OCI-LY7 (cell line): Measurements from ENCODE around the gene UTP20. TPM values are rescaled to one million over a fixed set of nuclear protein-coding genes. Genes with fewer than 3 reads are reported as not detected.

Source experiments
- BruUV-seq: library from RNA; stranded (reverse); fragments of 400-500 nt; replicated peaks from 2 replicates; lab custom pipeline; 2021; lab: Mats Ljungman, UMichigan
- CTCF ChIA-PET: fragments of 300-600 bp; sonication (Branson Sonifier 250); formaldehyde crosslinking; loops from one replicate; lab custom pipeline; 2022; ENCODE audit warnings: antibody characterized with exemption; ENCODE audit not compliant: unreplicated experiment; lab: Charles Lee
- POLR2A ChIA-PET: fragments of 300-600 bp; sonication (Branson Sonifier 250); formaldehyde crosslinking; loops from one replicate; lab custom pipeline; 2022; ENCODE audit warnings: antibody characterized with exemption; lab: Charles Lee
- DNase-seq: peaks from one replicate; pipeline ENCODE4 v3.0.0-alpha.2; 2015; ENCODE audit warnings: low spot score
- H2AFZ ChIP-seq: fragments of 200-600 bp; sonication (generic), shearing (Covaris generic); 2 replicates; pipeline ENCODE4 v1.6.1; 2014; ENCODE audit warnings: mild to moderate bottlenecking, antibody characterized with exemption, low read length, moderate library complexity
- H3K27ac ChIP-seq: fragments of 200-600 bp; sonication (generic); 2 replicates; pipeline ENCODE4 v1.5.1; 2014; ENCODE audit warnings: mixed run types, low read depth, mild to moderate bottlenecking, moderate library complexity, low read length, inconsistent platforms; ENCODE audit not compliant: poor library complexity, severe bottlenecking
- H3K36me3 ChIP-seq: fragments of 200-600 bp; sonication (generic); 2 replicates; pipeline ENCODE4 v1.6.1; 2014; ENCODE audit warnings: mild to moderate bottlenecking, antibody characterized with exemption, low read length, moderate library complexity, mixed read lengths; ENCODE audit not compliant: insufficient read depth
- H3K4me1 ChIP-seq: fragments of 200-600 bp; sonication (generic); 2 replicates; pipeline ENCODE4 v1.5.1; 2014; ENCODE audit warnings: mild to moderate bottlenecking, low read length; ENCODE audit not compliant: insufficient read depth, poor library complexity, severe bottlenecking
- H3K4me2 ChIP-seq: fragments of 200-600 bp; sonication (generic); 2 replicates; pipeline ENCODE4 v1.6.1; 2014; ENCODE audit warnings: mild to moderate bottlenecking, low read length
- H3K4me3 ChIP-seq: fragments of 200-600 bp; sonication (generic); 2 replicates; pipeline ENCODE4 v1.5.1; 2014; ENCODE audit warnings: mild to moderate bottlenecking, low read depth, low read length; ENCODE audit not compliant: poor library complexity, severe bottlenecking
- H3K79me2 ChIP-seq: fragments of 200-600 bp; sonication (generic); 2 replicates; pipeline ENCODE4 v1.6.1; 2016; ENCODE audit warnings: low read depth, mild to moderate bottlenecking, low read length, moderate library complexity, mixed read lengths; ENCODE audit not compliant: insufficient read depth
- H3K9me2 ChIP-seq: fragments of 200-600 bp; sonication (generic); 2 replicates; pipeline ENCODE4 v1.6.1; 2016; ENCODE audit warnings: mild to moderate bottlenecking, low read length, mixed read lengths; ENCODE audit not compliant: insufficient read depth
- H3K9me3 ChIP-seq: fragments of 200-600 bp; sonication (generic); 2 replicates; pipeline ENCODE4 v1.6.1; 2014; ENCODE audit warnings: mild to moderate bottlenecking, mixed run types, low read length, mixed read lengths
- H4K20me1 ChIP-seq: fragments of 200-600 bp; sonication (generic); 2 replicates; pipeline ENCODE4 v1.6.1; 2014; ENCODE audit warnings: mild to moderate bottlenecking, antibody characterized with exemption, low read length, moderate library complexity, mixed read lengths; ENCODE audit not compliant: insufficient read depth
- EZH2phosphoT487 ChIP-seq: fragments of 200-600 bp; sonication (generic); IDR thresholded peaks from 2 replicates; pipeline ENCODE4 v1.6.1; 2018; ENCODE audit warnings: low read depth, borderline replicate concordance, mild to moderate bottlenecking, mixed run types, antibody characterized with exemption, low read length, moderate library complexity, mixed read lengths
- intact Hi-C: fragments of 100-400 bp; cut with micrococcal nuclease; formaldehyde crosslinking; loops from one replicate; pipeline ENCODE4 v1.10.0; 2022; ENCODE audit not compliant: unreplicated experiment
- total RNA-seq, 2 experiments: library from RNA; depleted of rRNA in 1 of 2; stranded (reverse); fragments of >200 nt in 1 of 2; shearing (Covaris generic) in 1 of 2; gene quantifications; 2 replicates each; pipeline ENCODE4 v1.2.3, GENCODE V29; 2014 to 2022
- TF ChIP-seq, protein P1 (sequence below): fragments of 200-600 bp; sonication (generic); conservative IDR thresholded peaks from 2 replicates; pipeline ENCODE4 v1.5.1; 2014; ENCODE audit warnings: mild to moderate bottlenecking, antibody characterized with exemption, low read length, moderate library complexity, mixed read lengths

The UTP20 gene
- total RNA-seq, 2 experiments from 2014 or later, result 15.7 to 21.4 TPM

DNA sequence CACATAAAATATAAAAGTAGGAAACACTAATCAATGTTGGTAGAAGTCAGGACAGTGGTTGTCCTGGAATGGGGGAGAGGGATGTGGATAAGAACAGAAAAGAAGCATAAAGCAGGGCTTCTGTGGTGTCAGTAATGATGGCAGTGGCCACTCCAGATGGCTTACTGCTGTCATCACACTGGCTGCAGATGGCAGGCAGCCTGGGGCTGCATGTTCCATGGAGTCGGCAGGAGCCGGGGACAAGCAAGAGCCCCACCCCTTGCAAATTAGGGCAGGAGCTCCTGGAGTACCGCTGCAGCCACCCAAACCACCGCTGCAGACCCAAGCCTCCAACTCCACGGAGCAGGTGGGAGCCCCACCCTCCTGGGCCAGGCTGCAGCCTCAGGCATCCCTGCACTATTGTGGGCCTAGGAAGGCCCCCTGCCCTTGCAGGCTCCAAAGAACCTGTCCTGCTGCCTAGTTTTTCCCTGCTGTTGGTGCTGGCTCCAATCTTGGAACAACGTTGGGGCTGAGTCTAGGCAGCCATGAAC lies 41.0 kb upstream of the UTP20 start:
- no peak overlapping the region for H2AFZ ChIP-seq
- no peak for DNase-seq
- peaks cover 17% of the 10 kb centered on the region; the same call in 1 of the 2 replicates for H3K9me3 ChIP-seq
- intact Hi-C loops, result no loop called here
- H3K36me3 ChIP-seq, result no peaks in the 10 kb centered on the region
- no peaks in the 10 kb centered on the region for H3K9me2 ChIP-seq
- no peak overlapping the region for H3K4me2 ChIP-seq
- no TSS peak for BruUV-seq
- no peak overlapping the region for H3K4me3 ChIP-seq
- ChIA-PET CTCF (no interaction called here), POLR2A (no interaction called here)
- H3K79me2 ChIP-seq, result no peaks in the 10 kb centered on the region
- TF ChIP-seq, protein P1, sequence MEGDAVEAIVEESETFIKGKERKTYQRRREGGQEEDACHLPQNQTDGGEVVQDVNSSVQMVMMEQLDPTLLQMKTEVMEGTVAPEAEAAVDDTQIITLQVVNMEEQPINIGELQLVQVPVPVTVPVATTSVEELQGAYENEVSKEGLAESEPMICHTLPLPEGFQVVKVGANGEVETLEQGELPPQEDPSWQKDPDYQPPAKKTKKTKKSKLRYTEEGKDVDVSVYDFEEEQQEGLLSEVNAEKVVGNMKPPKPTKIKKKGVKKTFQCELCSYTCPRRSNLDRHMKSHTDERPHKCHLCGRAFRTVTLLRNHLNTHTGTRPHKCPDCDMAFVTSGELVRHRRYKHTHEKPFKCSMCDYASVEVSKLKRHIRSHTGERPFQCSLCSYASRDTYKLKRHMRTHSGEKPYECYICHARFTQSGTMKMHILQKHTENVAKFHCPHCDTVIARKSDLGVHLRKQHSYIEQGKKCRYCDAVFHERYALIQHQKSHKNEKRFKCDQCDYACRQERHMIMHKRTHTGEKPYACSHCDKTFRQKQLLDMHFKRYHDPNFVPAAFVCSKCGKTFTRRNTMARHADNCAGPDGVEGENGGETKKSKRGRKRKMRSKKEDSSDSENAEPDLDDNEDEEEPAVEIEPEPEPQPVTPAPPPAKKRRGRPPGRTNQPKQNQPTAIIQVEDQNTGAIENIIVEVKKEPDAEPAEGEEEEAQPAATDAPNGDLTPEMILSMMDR, result no peak
- no peak for TF ChIP-seq EZH2phosphoT487
- no peak overlapping the region for H3K27ac ChIP-seq
- H3K4me1 ChIP-seq, result peaks cover 8% of the 10 kb centered on the region
- H4K20me1 ChIP-seq, result no peaks in the 10 kb centered on the region

DNA sequence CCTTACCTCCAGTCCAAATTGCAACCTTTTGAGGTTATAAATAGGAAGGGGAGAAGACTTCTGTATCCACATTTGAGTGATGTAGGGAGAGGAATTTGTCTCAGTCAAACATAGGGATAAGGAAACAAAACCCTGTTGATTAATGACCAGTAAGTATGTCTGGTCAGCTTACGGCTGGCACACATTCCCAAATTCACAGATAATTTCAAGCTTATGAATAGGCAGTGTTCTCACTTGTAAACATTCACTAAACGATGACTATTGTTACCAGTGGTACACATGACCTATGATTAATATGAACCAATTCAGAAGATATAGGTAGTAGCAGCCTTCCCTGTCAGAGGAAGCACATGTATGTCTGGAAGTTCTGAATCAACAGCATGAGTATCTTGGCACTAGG lies 36.8 kb upstream of the UTP20 start:
- POLR2A ChIA-PET, result interaction anchor here (0.7 kb wide), 1 partner anchor 24 kb away, joined by 3 read pairs; no protein-coding TSS in a partner anchor
- TF ChIP-seq EZH2phosphoT487, result no peak
- TF ChIP-seq, protein P1, result no peak

DNA sequence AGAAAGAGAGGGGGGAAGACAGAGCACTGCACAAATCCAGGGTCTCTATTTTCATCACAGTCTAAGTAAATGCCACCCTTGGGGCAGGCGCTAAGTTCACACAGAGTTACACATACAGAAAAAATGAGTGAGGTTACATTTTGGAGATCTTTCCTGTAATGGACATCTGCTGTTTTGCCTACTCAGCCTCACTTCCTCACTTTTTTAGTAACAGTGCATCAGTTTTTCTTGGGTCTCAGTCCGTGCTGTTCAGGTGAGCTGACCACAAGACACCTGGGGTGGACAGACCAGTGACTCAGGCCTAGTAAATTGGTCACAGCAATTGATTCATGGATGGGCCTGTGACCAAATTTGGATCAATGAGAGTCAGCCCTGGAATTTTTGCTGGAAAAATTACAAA lies 36.3 kb upstream of the UTP20 start:
- ChIA-PET CTCF (interaction anchor here (0.6 kb wide), 1 partner anchor 36 kb away, joined by 3 read pairs; the partner anchor contains the start of gene UTP20), POLR2A (no interaction called here)
- Histone ChIP-seq H3K4me1 (peaks cover 8% of the 10 kb centered on the region), H3K4me3 (no peak overlapping the region), H3K4me2 (0 out of 2 replicates have a peak overlapping the region, but pooled peaks have one; percentile 17), H2AFZ (no peak overlapping the region), H3K27ac (no peak overlapping the region), H3K9me3 (peaks cover 11% of the 10 kb centered on the region; the same call in 1 of the 2 replicates), H3K9me2 (no peaks in the 10 kb centered on the region), H3K79me2 (no peaks in the 10 kb centered on the region), H4K20me1 (no peaks in the 10 kb centered on the region), H3K36me3 (no peaks in the 10 kb centered on the region)
- no TSS peak for BruUV-seq
- peak; percentile 20 for DNase-seq
- intact Hi-C loops, result no loop called here
- no peak for TF ChIP-seq EZH2phosphoT487
- TF ChIP-seq, protein P1, result no peak

More for the DNA sequence above, 36.8 kb upstream of the UTP20 start:
- intact Hi-C loops, result no loop called here
- CTCF ChIA-PET, result no interaction called here
- H3K36me3 ChIP-seq, result no peaks in the 10 kb centered on the region
- H3K4me2 ChIP-seq, result 0 out of 2 replicates have a peak overlapping the region, but pooled peaks have one; percentile 17
- H3K9me3 ChIP-seq, result peaks cover 16% of the 10 kb centered on the region; the same call in 1 of the 2 replicates
- no peak for DNase-seq
- H3K9me2 ChIP-seq, result no peaks in the 10 kb centered on the region
- H3K79me2 ChIP-seq, result no peaks in the 10 kb centered on the region
- no peak overlapping the region for H3K27ac ChIP-seq
- BruUV-seq, result no TSS peak
- H4K20me1 ChIP-seq, result no peaks in the 10 kb centered on the region
- peaks cover 8% of the 10 kb centered on the region for H3K4me1 ChIP-seq
- H3K4me3 ChIP-seq, result no peak overlapping the region
- no peak overlapping the region for H2AFZ ChIP-seq
